C4-2B (cell line): ENCODE data around the gene LAMTOR4.
A peak's percentile ranks its signal among the peaks of the same experiment; 100 is the strongest.

Experiments used
- CTCF ChIP-seq: fragments of 450-650 bp; conservative IDR thresholded peaks from 2 replicates; pipeline ENCODE4 v1.5.1; 2017; ENCODE audit warnings: mild to moderate bottlenecking
- ZFX ChIP-seq: fragments of 450-650 bp; IDR thresholded peaks from 2 replicates; pipeline ENCODE4 v1.6.1; 2017

DNA sequence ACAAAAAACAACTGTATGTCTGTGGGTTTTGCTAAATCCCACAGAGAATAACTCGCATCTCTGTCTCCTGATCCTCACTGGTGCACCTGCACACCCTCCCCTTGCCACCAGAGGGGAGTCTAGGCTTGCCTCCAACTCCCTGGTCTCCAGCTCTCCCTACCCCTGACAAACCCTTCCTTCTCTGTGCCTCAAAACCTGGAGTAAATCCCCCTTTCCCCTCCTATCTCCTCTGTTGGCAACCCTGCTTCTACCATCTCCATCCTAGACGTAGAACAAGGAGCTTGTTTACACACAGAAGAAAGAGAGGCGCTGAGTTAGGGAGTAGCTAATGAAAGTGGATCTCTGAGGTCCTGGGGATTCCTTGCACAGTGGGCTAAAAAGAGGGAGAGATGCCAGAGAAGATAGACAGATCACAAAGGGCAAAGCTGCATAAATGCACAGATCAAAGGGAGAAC, 16.0 kb upstream of the LAMTOR4 start:
- peak; percentile 94 for TF ChIP-seq CTCF
- TF ChIP-seq ZFX: no peak
